ENCODE measurements around the gene TMEM178A.

Gene TMEM178A

GRCh38 chr2:39667104-39667885 is 1.6 kb downstream of the TMEM178A start:
- TF ChIP-seq, protein P1, sequence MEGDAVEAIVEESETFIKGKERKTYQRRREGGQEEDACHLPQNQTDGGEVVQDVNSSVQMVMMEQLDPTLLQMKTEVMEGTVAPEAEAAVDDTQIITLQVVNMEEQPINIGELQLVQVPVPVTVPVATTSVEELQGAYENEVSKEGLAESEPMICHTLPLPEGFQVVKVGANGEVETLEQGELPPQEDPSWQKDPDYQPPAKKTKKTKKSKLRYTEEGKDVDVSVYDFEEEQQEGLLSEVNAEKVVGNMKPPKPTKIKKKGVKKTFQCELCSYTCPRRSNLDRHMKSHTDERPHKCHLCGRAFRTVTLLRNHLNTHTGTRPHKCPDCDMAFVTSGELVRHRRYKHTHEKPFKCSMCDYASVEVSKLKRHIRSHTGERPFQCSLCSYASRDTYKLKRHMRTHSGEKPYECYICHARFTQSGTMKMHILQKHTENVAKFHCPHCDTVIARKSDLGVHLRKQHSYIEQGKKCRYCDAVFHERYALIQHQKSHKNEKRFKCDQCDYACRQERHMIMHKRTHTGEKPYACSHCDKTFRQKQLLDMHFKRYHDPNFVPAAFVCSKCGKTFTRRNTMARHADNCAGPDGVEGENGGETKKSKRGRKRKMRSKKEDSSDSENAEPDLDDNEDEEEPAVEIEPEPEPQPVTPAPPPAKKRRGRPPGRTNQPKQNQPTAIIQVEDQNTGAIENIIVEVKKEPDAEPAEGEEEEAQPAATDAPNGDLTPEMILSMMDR (IDR thresholded peaks at IDR 0.05; ENCODE audit: low read depth, low read length, poor library complexity, severe bottlenecking) = no peak
- no peak for TF ChIP-seq EZH2phosphoT487 (IDR thresholded peaks at IDR 0.05; ENCODE audit: borderline replicate concordance, low read length)
- no peak overlapping the region for H3K4me2 ChIP-seq (ENCODE audit: low read length)

GRCh38 chr2:39667886-39668276 is 2.2 kb downstream of the TMEM178A start:
- no peak overlapping the region for H3K27ac ChIP-seq (ENCODE audit: low read depth, low read length)
- no peaks in the 10 kb centered on the region for H3F3A ChIP-seq (ENCODE audit: control insufficient read depth, insufficient read depth)
- no peaks in the 10 kb centered on the region for H3K79me2 ChIP-seq (ENCODE audit: control insufficient read depth, low read length)
- H4K20me1 ChIP-seq (ENCODE audit: control insufficient read depth, insufficient read depth, low read depth, low read length) = no peaks in the 10 kb centered on the region
- no peak for TF ChIP-seq EZH2phosphoT487 (IDR thresholded peaks at IDR 0.05; ENCODE audit: borderline replicate concordance, low read length)
- TF ChIP-seq, protein P1 (IDR thresholded peaks at IDR 0.05; ENCODE audit: low read depth, low read length, poor library complexity, severe bottlenecking) = no peak
- H3K4me1 ChIP-seq (ENCODE audit: control insufficient read depth, low read length) = no peaks in the 10 kb centered on the region
- no peaks in the 10 kb centered on the region for H3K9me2 ChIP-seq (replicated peaks; ENCODE audit: control insufficient read depth, low read length)
- H3K27me3 ChIP-seq (ENCODE audit: control insufficient read depth, low read length) = peaks cover 52% of the 10 kb centered on the region
- H3K36me3 ChIP-seq (ENCODE audit: control insufficient read depth, low read length) = no peaks in the 10 kb centered on the region
- H3K4me2 ChIP-seq (ENCODE audit: low read length) = no peak overlapping the region
- no peaks in the 10 kb centered on the region for H3K9me3 ChIP-seq (ENCODE audit: control insufficient read depth, insufficient read depth, low read length)
- no peak overlapping the region for H3K4me3 ChIP-seq (ENCODE audit: low read length)

More at GRCh38 chr2:39667104-39667885, 1.6 kb downstream of the TMEM178A start:
- H3K27ac ChIP-seq (ENCODE audit: low read depth, low read length) = no peak overlapping the region
- H3K9me2 ChIP-seq (replicated peaks; ENCODE audit: control insufficient read depth, low read length) = no peaks in the 10 kb centered on the region
- H3K4me1 ChIP-seq (ENCODE audit: control insufficient read depth, low read length) = no peaks in the 10 kb centered on the region
- no peaks in the 10 kb centered on the region for H3K9me3 ChIP-seq (ENCODE audit: control insufficient read depth, insufficient read depth, low read length)
- no peaks in the 10 kb centered on the region for H3K36me3 ChIP-seq (ENCODE audit: control insufficient read depth, low read length)
- H3K4me3 ChIP-seq (ENCODE audit: low read length) = no peak overlapping the region
- no peaks in the 10 kb centered on the region for H3F3A ChIP-seq (ENCODE audit: control insufficient read depth, insufficient read depth)
- H3K27me3 ChIP-seq (ENCODE audit: control insufficient read depth, low read length) = peaks cover 51% of the 10 kb centered on the region
- H3K79me2 ChIP-seq (ENCODE audit: control insufficient read depth, low read length) = no peaks in the 10 kb centered on the region
- no peaks in the 10 kb centered on the region for H4K20me1 ChIP-seq (ENCODE audit: control insufficient read depth, insufficient read depth, low read depth, low read length)

GRCh38 chr2:39668576-39669080 is 2.9 kb downstream of the TMEM178A start:
- Histone ChIP-seq H3K9me2 (replicated peaks; ENCODE audit: control insufficient read depth, low read length) (no peaks in the 10 kb centered on the region), H3K36me3 (ENCODE audit: control insufficient read depth, low read length) (no peaks in the 10 kb centered on the region), H3K4me1 (ENCODE audit: control insufficient read depth, low read length) (no peaks in the 10 kb centered on the region), H3K9me3 (ENCODE audit: control insufficient read depth, insufficient read depth, low read length) (no peaks in the 10 kb centered on the region), H3K4me3 (ENCODE audit: low read length) (no peak overlapping the region), H3F3A (ENCODE audit: control insufficient read depth, insufficient read depth) (no peaks in the 10 kb centered on the region), H3K79me2 (ENCODE audit: control insufficient read depth, low read length) (no peaks in the 10 kb centered on the region), H3K27ac (ENCODE audit: low read depth, low read length) (no peak overlapping the region), H4K20me1 (ENCODE audit: control insufficient read depth, insufficient read depth, low read depth, low read length) (no peaks in the 10 kb centered on the region), H3K4me2 (ENCODE audit: low read length) (no peak overlapping the region), H3K27me3 (ENCODE audit: control insufficient read depth, low read length) (peaks cover 52% of the 10 kb centered on the region)
- TF ChIP-seq, protein P1 (IDR thresholded peaks at IDR 0.05; ENCODE audit: low read depth, low read length, poor library complexity, severe bottlenecking) = no peak
- TF ChIP-seq EZH2phosphoT487 (IDR thresholded peaks at IDR 0.05; ENCODE audit: borderline replicate concordance, low read length) = no peak
